Activated CD4-positive, alpha-beta T cell treated with anti-CD3 and anti-CD28 coated beads, Interleukin-2, amount 50 U/mL, for 16 hours (primary cell): ENCODE results near the gene TRIM40.
A peak's percentile ranks its signal among the peaks of the same experiment; 100 is the strongest.

Source experiments
- DNase-seq: peaks from one replicate; pipeline ENCODE4 v3.0.0-alpha.2; 2020

Gene TRIM40

GRCh38 chr6:30150671-30151395 lies 14.9 kb downstream of the TRIM40 start:
- DNase-seq: no peak

- no peak for DNase-seq
These were observed 15.6 kb downstream of the TRIM40 start for GRCh38 chr6:30151580-30151979.

GRCh38 chr6:30152016-30152673 lies 16.2 kb downstream of the TRIM40 start:
- no peak for DNase-seq

- DNase-seq: no peak
These were observed 17.1 kb downstream of the TRIM40 start for GRCh38 chr6:30152910-30153610.

- no peak for DNase-seq
These were observed 18.1 kb downstream of the TRIM40 start for GRCh38 chr6:30154061-30154460.

GRCh38 chr6:30154709-30155519 lies 19.0 kb downstream of the TRIM40 start:
- no peak for DNase-seq

GRCh38 chr6:30155520-30156261 lies 19.8 kb downstream of the TRIM40 start:
- no peak for DNase-seq

- DNase-seq: no peak
These were observed 20.3 kb downstream of the TRIM40 start for GRCh38 chr6:30156262-30156599.

- DNase-seq: no peak
These were observed 20.8 kb downstream of the TRIM40 start for GRCh38 chr6:30156774-30157173.

GRCh38 chr6:30157581-30157980 lies 21.6 kb downstream of the TRIM40 start:
- DNase-seq: no peak

- no peak for DNase-seq
These were observed 22.1 kb downstream of the TRIM40 start for GRCh38 chr6:30157999-30158398.

GRCh38 chr6:30158475-30159040 lies 22.6 kb downstream of the TRIM40 start:
- peak; percentile 11 for DNase-seq

GRCh38 chr6:30160008-30160784 lies 24.3 kb downstream of the TRIM40 start:
- DNase-seq: no peak

- DNase-seq: no peak
These were observed 25.0 kb downstream of the TRIM40 start, which contains the start of gene TRIM10 for GRCh38 chr6:30160785-30161531. TSS of gene TRIM10 (minus strand) at chr6:30161211. CDS start at chr6:30160858, 353 bp downstream.

- no peak for DNase-seq
These were observed 26.5 kb downstream of the TRIM40 start for GRCh38 chr6:30162265-30163089.

- DNase-seq: peak; percentile 43
These were observed 27.4 kb downstream of the TRIM40 start, which contains the start of gene TRIM15 for GRCh38 chr6:30163090-30163917. TSS of gene TRIM15 (plus strand) at chr6:30163546. CDS start at chr6:30163685, 139 bp downstream.

GRCh38 chr6:30163918-30164654 lies 28.1 kb downstream of the TRIM40 start:
- no peak for DNase-seq

- no peak for DNase-seq
These were observed 28.8 kb downstream of the TRIM40 start for GRCh38 chr6:30164714-30165113.
